Muscle layer of colon (tissue), 2 donors: ENCODE measurements around the gene ARFGEF3.

Source experiments
- H3K27ac ChIP-seq: one replicate; pipeline ENCODE4 v1.7.0; 2013; ENCODE audit warnings: low read depth, mild to moderate bottlenecking, low read length, moderate library complexity
- H3K27me3 ChIP-seq, 2 donors: one replicate each; pipeline ENCODE4 v1.7.0; 2013; ENCODE audit warnings: low read length in 2 of 2, mild to moderate bottlenecking in 2 of 2; ENCODE audit not compliant: insufficient read depth in 2 of 2, control insufficient read depth in 1 of 2
- H3K36me3 ChIP-seq: one replicate; pipeline ENCODE4 v1.7.0; 2013; ENCODE audit warnings: mild to moderate bottlenecking, low read length; ENCODE audit not compliant: insufficient read depth
- H3K4me1 ChIP-seq: one replicate; pipeline ENCODE4 v1.7.0; 2013; ENCODE audit warnings: mild to moderate bottlenecking, low read length; ENCODE audit not compliant: insufficient read depth
- H3K4me3 ChIP-seq, 2 donors: one replicate each; pipeline ENCODE4 v1.7.0; 2013; ENCODE audit warnings: low read length in 2 of 2, low read depth in 1 of 2, mild to moderate bottlenecking in 1 of 2, moderate library complexity in 1 of 2
- H3K9ac ChIP-seq: one replicate; pipeline ENCODE4 v1.7.0; 2013; ENCODE audit warnings: low read length
- H3K9me3 ChIP-seq: one replicate; pipeline ENCODE4 v1.7.0; 2013; ENCODE audit warnings: mild to moderate bottlenecking, low read length
- donor health status: abdominal sarcoma.
- donor health status: Adenocarcinoma of cecum.

The ARFGEF3 gene

DNA sequence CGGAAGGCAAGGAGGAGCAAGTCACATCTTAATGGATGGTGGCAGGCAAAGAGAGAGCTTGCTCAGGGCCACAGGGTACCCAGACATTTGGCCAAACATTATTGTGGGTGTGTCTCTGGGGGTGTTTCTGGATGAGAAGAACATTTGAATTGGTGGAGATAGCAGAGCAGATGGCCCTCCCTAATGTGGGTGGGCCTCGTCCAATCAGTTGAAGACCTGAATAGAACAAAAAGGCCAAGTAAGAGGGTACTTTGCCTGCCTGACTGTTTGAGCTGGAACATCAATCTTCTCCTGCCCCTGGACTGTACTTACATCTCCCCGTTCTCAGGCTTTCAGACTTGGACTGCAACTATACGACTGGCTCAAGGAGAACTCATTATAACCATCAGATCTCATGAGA, 160.2 kb downstream of the ARFGEF3 start:
- Histone ChIP-seq H3K36me3 (no peaks in the 10 kb centered on the region), H3K4me3 (no peak overlapping the region), H3K27ac (no peak overlapping the region), H3K4me1 (no peaks in the 10 kb centered on the region), H3K9me3 (no peaks in the 10 kb centered on the region), H3K9ac (no peak overlapping the region), H3K27me3 (no peaks in the 10 kb centered on the region)

DNA sequence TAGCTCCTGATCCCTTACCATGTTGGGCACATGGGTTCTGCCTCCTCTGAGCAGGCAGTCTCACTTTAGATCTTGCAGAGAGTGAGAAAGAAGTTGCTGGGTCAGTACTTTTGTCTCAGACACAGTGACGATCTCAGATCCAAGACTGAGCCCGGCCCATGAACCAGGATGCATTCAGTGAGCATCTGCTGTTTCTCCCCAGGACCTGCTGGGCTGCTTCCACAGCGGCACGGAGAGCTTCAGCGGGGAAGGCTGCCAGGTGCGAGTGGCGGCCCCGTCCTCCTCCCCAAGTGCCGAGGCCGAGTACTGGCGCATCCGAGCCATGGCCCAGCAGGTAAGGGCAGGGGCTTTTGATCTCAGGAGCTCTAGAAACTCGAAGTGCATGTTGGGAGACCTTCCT, 162.1 kb downstream of the ARFGEF3 start:
- Histone ChIP-seq H3K4me3 (no peak overlapping the region), H3K36me3 (no peaks in the 10 kb centered on the region), H3K27me3 (no peaks in the 10 kb centered on the region), H3K27ac (no peak overlapping the region), H3K9ac (no peak overlapping the region), H3K9me3 (no peaks in the 10 kb centered on the region), H3K4me1 (no peaks in the 10 kb centered on the region)

DNA sequence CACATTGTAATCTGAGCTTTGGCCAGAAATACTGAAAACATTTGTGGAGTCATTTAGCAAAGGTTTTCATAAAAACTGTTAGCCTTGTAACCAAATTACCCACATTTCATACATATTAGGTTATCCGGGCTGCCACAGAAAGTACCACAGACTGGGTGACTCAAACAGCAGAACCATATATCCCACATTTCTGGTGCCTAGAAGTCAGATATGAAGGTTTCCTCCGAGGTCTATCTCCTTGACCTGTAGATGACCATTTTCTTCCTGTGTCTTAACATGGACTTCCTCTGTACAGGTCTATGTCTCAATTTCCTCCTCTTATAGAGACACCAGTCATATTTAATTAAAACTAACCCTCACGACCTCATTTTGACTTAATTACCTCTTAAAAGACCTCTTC, 166.5 kb downstream of the ARFGEF3 start:
- Histone ChIP-seq H3K27me3 (no peaks in the 10 kb centered on the region), H3K4me3 (no peak overlapping the region), H3K27ac (no peak overlapping the region), H3K9me3 (no peaks in the 10 kb centered on the region), H3K9ac (no peak overlapping the region), H3K4me1 (no peaks in the 10 kb centered on the region), H3K36me3 (no peaks in the 10 kb centered on the region)

- no peaks in the 10 kb centered on the region for H3K4me1 ChIP-seq
- H3K4me3 ChIP-seq = no peak overlapping the region
- H3K27ac ChIP-seq = no peak overlapping the region
- no peak overlapping the region for H3K9ac ChIP-seq
- no peaks in the 10 kb centered on the region for H3K27me3 ChIP-seq
- H3K9me3 ChIP-seq = no peaks in the 10 kb centered on the region
- H3K36me3 ChIP-seq = no peaks in the 10 kb centered on the region
These were observed 169.0 kb downstream of the ARFGEF3 start for GRCh38 chr6:138330763-138331162.

- H3K9me3 ChIP-seq = no peaks in the 10 kb centered on the region
These were observed 169.7 kb downstream of the ARFGEF3 start for GRCh38 chr6:138331444-138331843.

GRCh38 chr6:138331984-138332383, 170.2 kb downstream of the ARFGEF3 start:
- no peaks in the 10 kb centered on the region for H3K36me3 ChIP-seq
- no peaks in the 10 kb centered on the region for H3K9me3 ChIP-seq
- H3K4me1 ChIP-seq = no peaks in the 10 kb centered on the region
- H3K27me3 ChIP-seq = no peaks in the 10 kb centered on the region
- no peak overlapping the region for H3K27ac ChIP-seq
- H3K4me3 ChIP-seq = no peak overlapping the region
- H3K9ac ChIP-seq = no peak overlapping the region

More at GRCh38 chr6:138331444-138331843, 169.7 kb downstream of the ARFGEF3 start:
- Histone ChIP-seq H3K9ac (no peak overlapping the region), H3K27ac (no peak overlapping the region), H3K27me3 (no peaks in the 10 kb centered on the region), H3K4me1 (no peaks in the 10 kb centered on the region), H3K4me3 (no peak overlapping the region), H3K36me3 (no peaks in the 10 kb centered on the region)

GRCh38 chr6:138334000-138334399, 172.3 kb downstream of the ARFGEF3 start:
- Histone ChIP-seq H3K9me3 (no peaks in the 10 kb centered on the region), H3K4me3 (no peak overlapping the region), H3K9ac (no peak overlapping the region), H3K36me3 (no peaks in the 10 kb centered on the region), H3K27ac (no peak overlapping the region), H3K27me3 (no peaks in the 10 kb centered on the region), H3K4me1 (no peaks in the 10 kb centered on the region)

GRCh38 chr6:138334963-138335362, 173.2 kb downstream of the ARFGEF3 start:
- Histone ChIP-seq H3K27ac (no peak overlapping the region), H3K4me1 (no peaks in the 10 kb centered on the region), H3K36me3 (no peaks in the 10 kb centered on the region), H3K9ac (no peak overlapping the region), H3K9me3 (no peaks in the 10 kb centered on the region), H3K4me3 (no peak overlapping the region), H3K27me3 (no peaks in the 10 kb centered on the region)

GRCh38 chr6:138336221-138336620, 174.5 kb downstream of the ARFGEF3 start:
- Histone ChIP-seq H3K4me3 (no peak overlapping the region), H3K4me1 (no peaks in the 10 kb centered on the region), H3K9me3 (no peaks in the 10 kb centered on the region), H3K27me3 (no peaks in the 10 kb centered on the region), H3K27ac (no peak overlapping the region), H3K9ac (no peak overlapping the region), H3K36me3 (no peaks in the 10 kb centered on the region)

DNA sequence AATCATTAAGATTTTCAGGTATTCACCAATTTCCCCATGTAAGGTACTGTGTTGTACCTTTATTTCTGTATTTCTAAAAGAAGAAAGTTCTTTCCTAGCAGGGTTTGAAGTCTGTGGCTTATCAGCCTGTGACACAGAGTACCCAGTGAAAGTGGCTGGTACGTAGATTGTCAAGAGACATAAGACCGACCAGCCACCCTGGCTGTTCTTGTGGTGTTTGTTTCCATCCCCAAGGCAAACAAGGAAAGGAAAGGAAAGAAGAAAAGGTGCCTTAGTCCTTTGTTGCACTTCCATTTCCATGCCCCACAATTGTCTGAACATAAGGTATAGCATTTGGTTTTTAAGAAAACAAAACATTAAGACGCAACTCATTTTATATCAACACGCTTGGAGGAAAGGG, 175.3 kb downstream of the ARFGEF3 start:
- no peak overlapping the region for H3K9ac ChIP-seq
- H3K4me3 ChIP-seq = no peak overlapping the region
- no peaks in the 10 kb centered on the region for H3K9me3 ChIP-seq
- H3K4me1 ChIP-seq = no peaks in the 10 kb centered on the region
- H3K27ac ChIP-seq = no peak overlapping the region
- no peaks in the 10 kb centered on the region for H3K36me3 ChIP-seq
- no peaks in the 10 kb centered on the region for H3K27me3 ChIP-seq

GRCh38 chr6:138339024-138339423, 177.3 kb downstream of the ARFGEF3 start:
- Histone ChIP-seq H3K9me3 (no peaks in the 10 kb centered on the region), H3K27me3 (no peaks in the 10 kb centered on the region), H3K4me1 (no peaks in the 10 kb centered on the region), H3K36me3 (no peaks in the 10 kb centered on the region), H3K9ac (no peak overlapping the region), H3K4me3 (no peak overlapping the region), H3K27ac (no peak overlapping the region)

- Histone ChIP-seq H3K36me3 (no peaks in the 10 kb centered on the region), H3K27ac (no peak overlapping the region), H3K27me3 (no peaks in the 10 kb centered on the region), H3K9ac (no peak overlapping the region), H3K4me3 (no peak overlapping the region), H3K4me1 (no peaks in the 10 kb centered on the region), H3K9me3 (no peaks in the 10 kb centered on the region)
These were observed 179.4 kb downstream of the ARFGEF3 start for GRCh38 chr6:138341176-138341575.
